Measurements from ENCODE around the gene NR0B2. TPM values are rescaled to one million over a fixed set of nuclear protein-coding genes. Genes with fewer than 3 reads are reported as not detected.

The NR0B2 gene
- total and polyA plus RNA-seq, 2 of the 13 experiments (the other 11 are each of a cell fraction or from before 2014, with no cell fraction given): 72.5 to 133 TPM

GRCh38 chr1:26861889-26862378 is 51.8 kb downstream of the NR0B2 start:
- Histone ChIP-seq H3K4me1 (ENCODE audit: insufficient read depth, low read length) (peaks cover 47% of the 10 kb centered on the region), H3K27me3 (ENCODE audit: control insufficient read depth in 1 of 2, insufficient read depth in 2 of 2, low read length in 2 of 2) (no peaks in the 10 kb centered on the region), H3K4me3 (replicated peaks in 1 of 3; ENCODE audit: insufficient read depth in 1 of 3, low read depth in 2 of 3, low read length in 3 of 3) (0 out of 6 replicates have a peak overlapping the region, but pooled peaks of 1 of the 3 experiments have one; percentile 3), H3K27ac (ENCODE audit: extremely low read length, insufficient read depth, low read length) (no peak overlapping the region), H3K4me2 (ENCODE audit: low read depth, low read length) (peak overlapping the region; percentile 99), H3K9me3 (ENCODE audit: low read length) (no peaks in the 10 kb centered on the region), H3K79me2 (ENCODE audit: insufficient read depth, low read length) (no peaks in the 10 kb centered on the region), H3K9ac (ENCODE audit: insufficient read depth, low read depth, low read length) (no peak overlapping the region; the same call in 1 of the 2 replicates), H3K36me3 (replicated peaks in 1 of 2; ENCODE audit: control insufficient read depth in 1 of 2, insufficient read depth in 2 of 2, low read length in 2 of 2) (no peaks in the 10 kb centered on the region), H2AFZ (ENCODE audit: low read length) (no peak overlapping the region), H4K20me1 (ENCODE audit: insufficient read depth, low read length) (no peaks in the 10 kb centered on the region)
- intact Hi-C loops (cut with micrococcal nuclease; ENCODE audit: unreplicated experiment) (no loop called here), in situ Hi-C loops (cut with HindIII; ENCODE audit: extremely low pct_ligation_motif_present, low pct_unique_long_range_greater_than_20kb) (no loop called here)
- no peak for ATAC-seq
- 45% methylated on average over 5 of the region's 7 CpGs for WGBS (ENCODE audit: low lambda C conversion rate)
- ChIA-PET CTCF (ENCODE audit: low intra/inter-chr PET ratio, low total read pairs) (interaction anchor here (1.1 kb wide), 1 partner anchor 16 kb away, joined by 4 read pairs; no protein-coding TSS in a partner anchor), POLR2A (interaction anchor here (0.8 kb wide), 2 partner anchors 23 to 52 kb away, joined by 3 read pairs; partner anchors contain the start of gene NR0B2)
- no peak for FAIRE-seq
- BruUV-seq (replicated peaks): no TSS peak
- no peak for DNase-seq (ENCODE audit: low spot score)
- no peak for TF ChIP-seq UBTF (CRISPR knock-in tag; IDR thresholded peaks at IDR 0.05)
- no peak for TF ChIP-seq ZHX2 (IDR thresholded peaks at IDR 0.05; ENCODE audit: low read depth)
- TF ChIP-seq ZHX2 (CRISPR knock-in tag; IDR thresholded peaks at IDR 0.05; ENCODE audit: borderline replicate concordance): no peak
- TF ChIP-seq CTCF (CRISPR knock-in tag; IDR thresholded peaks at IDR 0.05): no peak
- TF ChIP-seq ZBTB39 (CRISPR knock-in tag; IDR thresholded peaks at IDR 0.05): no peak
- no peak for TF ChIP-seq ZNF138 (CRISPR knock-in tag; IDR thresholded peaks at IDR 0.05; ENCODE audit: low read depth)
- no peak for TF ChIP-seq SIX4 (CRISPR knock-in tag; IDR thresholded peaks at IDR 0.05)
- TF ChIP-seq DR1 (CRISPR knock-in tag; IDR thresholded peaks at IDR 0.05): no peak
- no peak for TF ChIP-seq RELA (CRISPR knock-in tag; IDR thresholded peaks at IDR 0.05)
- no peak for TF ChIP-seq ZBTB25 (CRISPR knock-in tag; IDR thresholded peaks at IDR 0.05)
- TF ChIP-seq SRF (IDR thresholded peaks at IDR 0.05; ENCODE audit: low read depth, low read length): no peak

Data from HepG2 (cell line).